Measurements from ENCODE around the gene MGMT.

Gene MGMT

GRCh38 chr10:129784291-129784690, 317.2 kb downstream of the MGMT start:
- no peak for DNase-seq

- DNase-seq, result no peak
Measured at GRCh38 chr10:129784891-129785290, 317.9 kb downstream of the MGMT start.

GRCh38 chr10:129785536-129785981, 318.5 kb downstream of the MGMT start:
- DNase-seq, result no peak

GRCh38 chr10:129786216-129786615, 319.2 kb downstream of the MGMT start:
- DNase-seq, result no peak

- DNase-seq, result no peak
Measured at GRCh38 chr10:129787557-129787956, 320.5 kb downstream of the MGMT start.

- DNase-seq, result no peak
Measured at GRCh38 chr10:129788215-129788614, 321.2 kb downstream of the MGMT start.

GRCh38 chr10:129790715-129791446, 323.8 kb downstream of the MGMT start:
- DNase-seq, result no peak

GRCh38 chr10:129792141-129792540, 325.1 kb downstream of the MGMT start:
- no peak for DNase-seq

GRCh38 chr10:129792864-129793263, 325.8 kb downstream of the MGMT start:
- DNase-seq, result no peak

- no peak for DNase-seq
Measured at GRCh38 chr10:129793479-129793878, 326.4 kb downstream of the MGMT start.

GRCh38 chr10:129793996-129794395, 327.0 kb downstream of the MGMT start:
- no peak for DNase-seq

- no peak for DNase-seq
Measured at GRCh38 chr10:129796710-129797420, 329.8 kb downstream of the MGMT start.

- no peak for DNase-seq
Measured at GRCh38 chr10:129799942-129800341, 332.9 kb downstream of the MGMT start.

GRCh38 chr10:129800796-129801340, 333.8 kb downstream of the MGMT start:
- no peak for DNase-seq

GRCh38 chr10:129807211-129807610, 340.2 kb downstream of the MGMT start:
- DNase-seq, result no peak

GRCh38 chr10:129808092-129808983, 341.3 kb downstream of the MGMT start:
- DNase-seq, result no peak

GRCh38 chr10:129809431-129809830, 342.4 kb downstream of the MGMT start:
- no peak for DNase-seq

- no peak for DNase-seq
Measured at GRCh38 chr10:129809841-129810240, 342.8 kb downstream of the MGMT start.

- DNase-seq, result no peak
Measured at GRCh38 chr10:129811208-129811607, 344.2 kb downstream of the MGMT start.

GRCh38 chr10:129812398-129812797, 345.4 kb downstream of the MGMT start:
- DNase-seq, result no peak

GRCh38 chr10:129814681-129815646, 347.9 kb downstream of the MGMT start:
- no peak for DNase-seq
